ENCODE measurements around the gene TNS4. TPM values are rescaled to one million over a fixed set of nuclear protein-coding genes. Genes with fewer than 3 reads are reported as not detected.

TNS4 gene
- polyA plus RNA-seq, 1 experiment, result 0.07 TPM

DNA sequence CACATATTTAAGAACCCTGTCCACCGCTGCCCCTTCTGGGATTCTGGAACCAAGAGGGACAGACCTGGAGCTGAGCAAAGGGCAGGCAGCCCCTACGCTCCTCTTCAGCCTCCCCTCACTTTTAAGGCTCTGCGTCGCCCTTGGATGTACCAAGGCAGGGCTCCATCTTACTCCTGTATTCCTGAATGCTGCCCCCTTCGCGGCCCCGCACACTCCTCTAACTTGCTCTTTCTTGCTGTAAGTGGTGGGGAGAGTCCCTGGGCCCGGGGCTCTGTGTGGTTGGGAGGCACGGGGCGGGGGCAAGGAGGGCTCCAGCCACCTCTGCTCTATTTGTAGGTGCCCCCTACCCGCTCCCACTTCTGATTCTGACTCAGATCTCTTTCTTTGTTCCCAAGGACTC, 1.2 kb downstream of the TNS4 start:
- POLR2A ChIA-PET, result interaction anchor here (0.6 to 3.1 kb wide), 3 partner anchors 21 to 58 kb away, joined by 6 to 11 read pairs (median 7); no protein-coding TSS in a partner anchor
- no peaks in the 10 kb centered on the region for H3K27me3 ChIP-seq (ENCODE audit: control insufficient read depth, insufficient read depth, low read length)
- no peaks in the 10 kb centered on the region; the same call in 1 of the 2 replicates for H3K9me3 ChIP-seq (ENCODE audit: control insufficient read depth, insufficient read depth, low read length)
- H3K27ac ChIP-seq (ENCODE audit: low read depth, low read length), result no peak overlapping the region
- no peak overlapping the region for H3K4me3 ChIP-seq (ENCODE audit: low read depth, low read length)
- TF ChIP-seq, protein P1, sequence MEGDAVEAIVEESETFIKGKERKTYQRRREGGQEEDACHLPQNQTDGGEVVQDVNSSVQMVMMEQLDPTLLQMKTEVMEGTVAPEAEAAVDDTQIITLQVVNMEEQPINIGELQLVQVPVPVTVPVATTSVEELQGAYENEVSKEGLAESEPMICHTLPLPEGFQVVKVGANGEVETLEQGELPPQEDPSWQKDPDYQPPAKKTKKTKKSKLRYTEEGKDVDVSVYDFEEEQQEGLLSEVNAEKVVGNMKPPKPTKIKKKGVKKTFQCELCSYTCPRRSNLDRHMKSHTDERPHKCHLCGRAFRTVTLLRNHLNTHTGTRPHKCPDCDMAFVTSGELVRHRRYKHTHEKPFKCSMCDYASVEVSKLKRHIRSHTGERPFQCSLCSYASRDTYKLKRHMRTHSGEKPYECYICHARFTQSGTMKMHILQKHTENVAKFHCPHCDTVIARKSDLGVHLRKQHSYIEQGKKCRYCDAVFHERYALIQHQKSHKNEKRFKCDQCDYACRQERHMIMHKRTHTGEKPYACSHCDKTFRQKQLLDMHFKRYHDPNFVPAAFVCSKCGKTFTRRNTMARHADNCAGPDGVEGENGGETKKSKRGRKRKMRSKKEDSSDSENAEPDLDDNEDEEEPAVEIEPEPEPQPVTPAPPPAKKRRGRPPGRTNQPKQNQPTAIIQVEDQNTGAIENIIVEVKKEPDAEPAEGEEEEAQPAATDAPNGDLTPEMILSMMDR (IDR thresholded peaks at IDR 0.05; ENCODE audit: low read depth, low read length), result no peak
- DNase-seq (ENCODE audit: low read depth, low spot score), result no peak
- CTCF ChIA-PET, result interaction anchor here (1.0 kb wide), 1 partner anchor 102 kb away, joined by 4 read pairs; no protein-coding TSS in a partner anchor

GRCh38 chr17:40499551-40500189, 1.8 kb downstream of the TNS4 start:
- Histone ChIP-seq H3K27ac (ENCODE audit: low read depth, low read length) (no peak overlapping the region), H3K4me3 (ENCODE audit: low read depth, low read length) (no peak overlapping the region), H3K9me3 (ENCODE audit: control insufficient read depth, insufficient read depth, low read length) (no peaks in the 10 kb centered on the region; the same call in 1 of the 2 replicates), H3K27me3 (ENCODE audit: control insufficient read depth, insufficient read depth, low read length) (no peaks in the 10 kb centered on the region)
- POLR2A ChIA-PET, result interaction anchor here (0.6 to 3.1 kb wide), 8 partner anchors 8 to 58 kb away, joined by 3 to 11 read pairs (median 4); no protein-coding TSS in a partner anchor
- CTCF ChIA-PET, result interaction anchor here (1.0 to 1.5 kb wide), 2 partner anchors 34 to 102 kb away, joined by 3 to 4 read pairs; no protein-coding TSS in a partner anchor
- TF ChIP-seq, protein P1 (IDR thresholded peaks at IDR 0.05; ENCODE audit: low read depth, low read length), result no peak
- DNase-seq (ENCODE audit: low read depth, low spot score), result no peak

- POLR2A ChIA-PET, result interaction anchor here (0.6 to 3.1 kb wide), 6 partner anchors 8 to 66 kb away, joined by 3 to 11 read pairs (median 3); no protein-coding TSS in a partner anchor
- H3K27me3 ChIP-seq (ENCODE audit: control insufficient read depth, insufficient read depth, low read length), result no peaks in the 10 kb centered on the region
- CTCF ChIA-PET, result interaction anchor here (0.8 to 2.0 kb wide), 3 partner anchors 23 to 61 kb away, joined by 3 to 12 read pairs (median 3); no protein-coding TSS in a partner anchor
- TF ChIP-seq, protein P1 (IDR thresholded peaks at IDR 0.05; ENCODE audit: low read depth, low read length), result no peak
- H3K9me3 ChIP-seq (ENCODE audit: control insufficient read depth, insufficient read depth, low read length), result no peaks in the 10 kb centered on the region
- H3K4me3 ChIP-seq (ENCODE audit: low read depth, low read length), result no peak overlapping the region
- H3K27ac ChIP-seq (ENCODE audit: low read depth, low read length), result no peak overlapping the region
- no peak for DNase-seq (ENCODE audit: low read depth, low spot score)
Measured at GRCh38 chr17:40498281-40499084, 2.9 kb downstream of the TNS4 start.

DNA sequence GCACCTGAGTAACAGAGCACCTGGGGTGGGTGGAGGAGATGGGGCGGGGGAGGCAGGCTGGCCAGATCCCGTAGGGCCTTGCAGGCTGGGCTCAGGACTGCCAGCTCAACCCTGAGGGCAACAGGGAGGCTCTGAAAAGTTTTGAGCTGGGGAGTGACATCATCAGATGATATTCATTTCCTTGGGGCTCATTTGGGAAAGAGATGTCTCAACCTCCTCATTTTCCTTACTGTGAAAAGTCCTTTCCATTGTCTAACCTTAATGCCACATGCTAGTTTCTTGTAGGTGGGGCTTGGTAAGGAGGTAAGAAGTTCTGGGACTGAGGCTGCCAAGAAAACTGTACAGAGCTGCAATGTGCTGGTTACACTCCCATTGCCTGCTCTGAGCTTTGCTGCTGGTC, 3.7 kb downstream of the TNS4 start:
- Histone ChIP-seq H3K4me3 (ENCODE audit: low read depth, low read length) (no peak overlapping the region), H3K27me3 (ENCODE audit: control insufficient read depth, insufficient read depth, low read length) (no peaks in the 10 kb centered on the region), H3K9me3 (ENCODE audit: control insufficient read depth, insufficient read depth, low read length) (no peaks in the 10 kb centered on the region), H3K27ac (ENCODE audit: low read depth, low read length) (no peak overlapping the region)
- ChIA-PET CTCF (interaction anchor here (0.8 to 2.0 kb wide), 3 partner anchors 22 to 62 kb away, joined by 3 to 12 read pairs (median 3); no protein-coding TSS in a partner anchor), POLR2A (interaction anchor here (1.0 to 3.1 kb wide), 4 partner anchors 12 to 35 kb away, joined by 3 to 11 read pairs (median 4); no protein-coding TSS in a partner anchor)
- TF ChIP-seq, protein P1 (IDR thresholded peaks at IDR 0.05; ENCODE audit: low read depth, low read length), result no peak
- DNase-seq (ENCODE audit: low read depth, low spot score), result no peak

All from AG04450 (cell line).